AG04450 (cell line): ENCODE data around the gene NAV1. TPM values are rescaled to one million over a fixed set of nuclear protein-coding genes. Genes with fewer than 3 reads are reported as not detected.
"Not testable (repeated sequence)": the region's sequence is repeated elsewhere in the genome, so short reads cannot be mapped to it uniquely, and the experiment has no call there.

Source experiments
- CTCF ChIA-PET: fragments of 300-600, 350-600 bp; formaldehyde crosslinking; extraction: SDS; loops from one replicate; lab custom pipeline; 2022; ENCODE audit warnings: antibody characterized with exemption, inconsistent platforms; lab: Charles Lee
- POLR2A ChIA-PET: fragments of 350-600 bp; formaldehyde crosslinking; extraction: SDS; loops from one replicate; lab custom pipeline; 2021; ENCODE audit warnings: antibody characterized with exemption, inconsistent platforms; lab: Yijun Ruan, JAX
- DNase-seq: peaks from one replicate; pipeline ENCODE4 v3.0.0-alpha.2; 2011; ENCODE audit warnings: low read depth, low spot score
- H3K27ac ChIP-seq: one replicate; pipeline ENCODE4 v1.5.1; 2012; ENCODE audit warnings: low read depth, low read length, control low read depth
- H3K27me3 ChIP-seq: one replicate; pipeline ENCODE4 v1.6.0; 2012; ENCODE audit warnings: low read length; ENCODE audit not compliant: control insufficient read depth, insufficient read depth
- H3K4me3 ChIP-seq: 2 replicates; pipeline ENCODE4 v1.5.1; 2011; ENCODE audit warnings: mild to moderate bottlenecking, low read depth, low read length, control low read depth
- H3K9me3 ChIP-seq: 2 replicates; pipeline ENCODE4 v1.5.1; 2012; ENCODE audit warnings: low read length; ENCODE audit not compliant: control insufficient read depth, insufficient read depth
- CTCF ChIP-seq: IDR thresholded peaks from 2 replicates; pipeline ENCODE4 v1.5.1; 2011; ENCODE audit warnings: low read depth, low read length, control low read depth, inconsistent platforms
- polyA plus RNA-seq: library from polyadenylated mRNA; depleted of rRNA; stranded (reverse); fragments of >200 nt; gene quantifications from 2 replicates; pipeline ENCODE4 v1.2.3, GENCODE V29; 2011

Gene NAV1
- polyA plus RNA-seq, 1 experiment = 17.5 TPM

GRCh38 chr1:201491896-201492511, 46.9 kb upstream of the NAV1 start:
- no peak for TF ChIP-seq CTCF
- Histone ChIP-seq H3K4me3 (no peak overlapping the region), H3K27ac (peak overlapping the region; percentile 77), H3K27me3 (no peaks in the 10 kb centered on the region), H3K9me3 (no peaks in the 10 kb centered on the region)
- no peak for DNase-seq
- ChIA-PET POLR2A (interaction anchor here (1.5 to 7.4 kb wide), 2 partner anchors 8 to 12 kb away, joined by 8 to 66 read pairs; no protein-coding TSS in a partner anchor), CTCF (interaction anchor here (2.2 to 13.3 kb wide), 2 partner anchors 10 to 20 kb away, joined by 9 to 307 read pairs; no protein-coding TSS in a partner anchor)

- H3K9me3 ChIP-seq, H3K4me3 ChIP-seq, H3K27me3 ChIP-seq, DNase-seq: not testable (repeated sequence)
- ChIA-PET POLR2A (interaction anchor here (0.6 to 2.6 kb wide), 4 partner anchors 10 to 823 kb away, joined by 3 to 21 read pairs (median 4); partner anchors contain the start of gene DDX59), CTCF (interaction anchor here (0.9 to 9.2 kb wide), 2 partner anchors 11 to 19 kb away, joined by 6 to 75 read pairs; no protein-coding TSS in a partner anchor)
- peak overlapping the region; percentile 77 for H3K27ac ChIP-seq
These were observed 45.8 kb upstream of the NAV1 start for GRCh38 chr1:201493026-201493656.

- ChIA-PET CTCF (interaction anchor here (0.9 to 9.2 kb wide), 3 partner anchors 12 to 19 kb away, joined by 6 to 75 read pairs (median 17); no protein-coding TSS in a partner anchor), POLR2A (interaction anchor here (0.7 to 2.7 kb wide), 9 partner anchors 8 to 824 kb away, joined by 3 to 22 read pairs (median 4); partner anchors contain the start of genes CSRP1, DDX59 and PHLDA3)
- TF ChIP-seq CTCF = no peak
- no peaks in the 10 kb centered on the region for H3K9me3 ChIP-seq
- H3K27me3 ChIP-seq = no peaks in the 10 kb centered on the region
- DNase-seq = no peak
- H3K4me3 ChIP-seq = 0 out of 2 replicates have a peak overlapping the region, but pooled peaks have one; percentile 17
- peak overlapping the region; percentile 83 for H3K27ac ChIP-seq
These were observed 44.9 kb upstream of the NAV1 start for GRCh38 chr1:201493757-201494617.

- Histone ChIP-seq H3K27me3 (no peaks in the 10 kb centered on the region), H3K27ac (peak overlapping the region; percentile 81), H3K9me3 (no peaks in the 10 kb centered on the region), H3K4me3 (peak overlapping the region; percentile 7; the same call in 1 of the 2 replicates)
- POLR2A ChIA-PET = interaction anchor here (0.7 to 2.7 kb wide), 3 partner anchors 10 to 43 kb away, joined by 3 to 22 read pairs (median 8); partner anchors contain the start of gene PHLDA3
- CTCF ChIA-PET = interaction anchor here (1.4 to 9.2 kb wide), 4 partner anchors 9 to 17 kb away, joined by 3 to 75 read pairs (median 10); no protein-coding TSS in a partner anchor
- DNase-seq = no peak
- TF ChIP-seq CTCF = no peak
These were observed 43.2 kb upstream of the NAV1 start for GRCh38 chr1:201495551-201496295.
